Astrocyte (in vitro differentiated cells and primary cell): ENCODE results near the gene SULT2B1. TPM values are rescaled to one million over a fixed set of nuclear protein-coding genes. Genes with fewer than 3 reads are reported as not detected.

ENCODE experiments used
- DNase-seq: peaks from one replicate; pipeline ENCODE4 v3.0.0-alpha.2; 2010; ENCODE audit warnings: low read depth
- FAIRE-seq: peaks from 2 replicates; lab custom pipeline; 2011; peaks lifted over from hg19 to GRCh38; lab: Jason Lieb, UNC
- H2AFZ ChIP-seq: 2 replicates; pipeline ENCODE4 v1.6.0; 2012; ENCODE audit warnings: low read depth, low read length, inconsistent platforms
- H3K27ac ChIP-seq: 2 replicates; pipeline ENCODE4 v1.5.1; 2011; ENCODE audit warnings: low read depth, low read length, inconsistent platforms
- H3K27me3 ChIP-seq: 2 replicates; pipeline ENCODE4 v1.6.0; 2011; ENCODE audit warnings: low read length, inconsistent platforms; ENCODE audit not compliant: insufficient read depth
- H3K36me3 ChIP-seq: 2 replicates; pipeline ENCODE4 v1.5.1; 2011; ENCODE audit warnings: low read length, inconsistent platforms; ENCODE audit not compliant: insufficient read depth
- H3K4me1 ChIP-seq: 2 replicates; pipeline ENCODE4 v1.5.1; 2011; ENCODE audit warnings: low read length, inconsistent platforms; ENCODE audit not compliant: insufficient read depth
- H3K4me2 ChIP-seq: 2 replicates; pipeline ENCODE4 v1.6.0; 2012; ENCODE audit warnings: low read length, inconsistent platforms
- H3K4me3 ChIP-seq: 2 replicates; pipeline ENCODE4 v1.5.1; 2011; ENCODE audit warnings: low read depth, mild to moderate bottlenecking, low read length, inconsistent platforms; ENCODE audit not compliant: insufficient read depth
- H3K79me2 ChIP-seq: 2 replicates; pipeline ENCODE4 v1.6.0; 2012; ENCODE audit warnings: mild to moderate bottlenecking, low read length, inconsistent platforms; ENCODE audit not compliant: insufficient read depth
- H3K9ac ChIP-seq: 2 replicates; pipeline ENCODE4 v1.6.0; 2012; ENCODE audit warnings: mild to moderate bottlenecking, low read length, inconsistent platforms
- H3K9me3 ChIP-seq: 2 replicates; pipeline ENCODE4 v1.5.1; 2012; ENCODE audit warnings: low read depth, mild to moderate bottlenecking, low read length, inconsistent platforms; ENCODE audit not compliant: insufficient read depth
- H4K20me1 ChIP-seq: 2 replicates; pipeline ENCODE4 v1.6.0; 2012; ENCODE audit warnings: low read length, inconsistent platforms; ENCODE audit not compliant: insufficient read depth
- H3K27ac Mint-ChIP-seq: one replicate; pipeline ENCODE4 v1.8.0; 2021; ENCODE audit warnings: mild to moderate bottlenecking, mixed read lengths; ENCODE audit not compliant: unreplicated experiment
- H3K27me3 Mint-ChIP-seq: one replicate; pipeline ENCODE4 v1.8.0; 2021; ENCODE audit warnings: low read depth, mixed read lengths; ENCODE audit not compliant: unreplicated experiment
- H3K36me3 Mint-ChIP-seq: one replicate; pipeline ENCODE4 v1.8.0; 2021; ENCODE audit warnings: low read depth, mixed read lengths; ENCODE audit not compliant: unreplicated experiment
- H3K4me1 Mint-ChIP-seq: one replicate; pipeline ENCODE4 v1.8.0; 2021; ENCODE audit warnings: low read depth, mixed read lengths; ENCODE audit not compliant: unreplicated experiment
- H3K4me3 Mint-ChIP-seq: one replicate; pipeline ENCODE4 v1.8.0; 2021; ENCODE audit warnings: mild to moderate bottlenecking, moderate library complexity, mixed read lengths; ENCODE audit not compliant: unreplicated experiment
- H3K9me3 Mint-ChIP-seq: one replicate; pipeline ENCODE4 v1.8.0; 2021; ENCODE audit warnings: mild to moderate bottlenecking, mixed read lengths; ENCODE audit not compliant: unreplicated experiment
- EZH2 ChIP-seq: IDR thresholded peaks from 2 replicates; pipeline ENCODE4 v1.6.1; 2012; ENCODE audit warnings: mild to moderate bottlenecking, low read length, inconsistent platforms; ENCODE audit not compliant: insufficient read depth
- total RNA-seq: library from RNA; stranded (reverse); gene quantifications from 2 replicates; pipeline ENCODE4 v1.2.1, GENCODE V29; 2021
- TF ChIP-seq, protein P1 (sequence below): IDR thresholded peaks from 2 replicates; pipeline ENCODE4 v1.5.1; 2011; ENCODE audit warnings: low read depth, mild to moderate bottlenecking, inconsistent platforms, low read length, moderate library complexity; ENCODE audit not compliant: insufficient read depth

The SULT2B1 gene
- total RNA-seq, 1 donor from 2014 or later, result not detected

- Histone ChIP-seq H4K20me1 (no peaks in the 10 kb centered on the region), H3K4me2 (peak overlapping the region; percentile 93), H3K4me1 (peaks cover 6% of the 10 kb centered on the region), H3K36me3 (no peaks in the 10 kb centered on the region), H2AFZ (no peak overlapping the region), H3K4me3 (no peak overlapping the region), H3K79me2 (no peaks in the 10 kb centered on the region), H3K27ac (no peak overlapping the region), H3K9me3 (no peaks in the 10 kb centered on the region), H3K27me3 (peaks cover 18% of the 10 kb centered on the region), H3K9ac (no peak overlapping the region)
- no peak overlapping the region for H3K27ac Mint-ChIP-seq
- H3K4me1 Mint-ChIP-seq, result peaks cover 7% of the 10 kb centered on the region
- H3K27me3 Mint-ChIP-seq, result peaks cover 3% of the 10 kb centered on the region
- DNase-seq (no peak), FAIRE-seq (no peak)
- H3K36me3 Mint-ChIP-seq, result peaks cover 6% of the 10 kb centered on the region
- H3K9me3 Mint-ChIP-seq, result no peaks in the 10 kb centered on the region
- TF ChIP-seq, protein P1, sequence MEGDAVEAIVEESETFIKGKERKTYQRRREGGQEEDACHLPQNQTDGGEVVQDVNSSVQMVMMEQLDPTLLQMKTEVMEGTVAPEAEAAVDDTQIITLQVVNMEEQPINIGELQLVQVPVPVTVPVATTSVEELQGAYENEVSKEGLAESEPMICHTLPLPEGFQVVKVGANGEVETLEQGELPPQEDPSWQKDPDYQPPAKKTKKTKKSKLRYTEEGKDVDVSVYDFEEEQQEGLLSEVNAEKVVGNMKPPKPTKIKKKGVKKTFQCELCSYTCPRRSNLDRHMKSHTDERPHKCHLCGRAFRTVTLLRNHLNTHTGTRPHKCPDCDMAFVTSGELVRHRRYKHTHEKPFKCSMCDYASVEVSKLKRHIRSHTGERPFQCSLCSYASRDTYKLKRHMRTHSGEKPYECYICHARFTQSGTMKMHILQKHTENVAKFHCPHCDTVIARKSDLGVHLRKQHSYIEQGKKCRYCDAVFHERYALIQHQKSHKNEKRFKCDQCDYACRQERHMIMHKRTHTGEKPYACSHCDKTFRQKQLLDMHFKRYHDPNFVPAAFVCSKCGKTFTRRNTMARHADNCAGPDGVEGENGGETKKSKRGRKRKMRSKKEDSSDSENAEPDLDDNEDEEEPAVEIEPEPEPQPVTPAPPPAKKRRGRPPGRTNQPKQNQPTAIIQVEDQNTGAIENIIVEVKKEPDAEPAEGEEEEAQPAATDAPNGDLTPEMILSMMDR, result no peak
- TF ChIP-seq EZH2, result no peak
- H3K4me3 Mint-ChIP-seq, result no peak overlapping the region
Measured at GRCh38 chr19:48512504-48513288, 39.3 kb upstream of the SULT2B1 start.

DNA sequence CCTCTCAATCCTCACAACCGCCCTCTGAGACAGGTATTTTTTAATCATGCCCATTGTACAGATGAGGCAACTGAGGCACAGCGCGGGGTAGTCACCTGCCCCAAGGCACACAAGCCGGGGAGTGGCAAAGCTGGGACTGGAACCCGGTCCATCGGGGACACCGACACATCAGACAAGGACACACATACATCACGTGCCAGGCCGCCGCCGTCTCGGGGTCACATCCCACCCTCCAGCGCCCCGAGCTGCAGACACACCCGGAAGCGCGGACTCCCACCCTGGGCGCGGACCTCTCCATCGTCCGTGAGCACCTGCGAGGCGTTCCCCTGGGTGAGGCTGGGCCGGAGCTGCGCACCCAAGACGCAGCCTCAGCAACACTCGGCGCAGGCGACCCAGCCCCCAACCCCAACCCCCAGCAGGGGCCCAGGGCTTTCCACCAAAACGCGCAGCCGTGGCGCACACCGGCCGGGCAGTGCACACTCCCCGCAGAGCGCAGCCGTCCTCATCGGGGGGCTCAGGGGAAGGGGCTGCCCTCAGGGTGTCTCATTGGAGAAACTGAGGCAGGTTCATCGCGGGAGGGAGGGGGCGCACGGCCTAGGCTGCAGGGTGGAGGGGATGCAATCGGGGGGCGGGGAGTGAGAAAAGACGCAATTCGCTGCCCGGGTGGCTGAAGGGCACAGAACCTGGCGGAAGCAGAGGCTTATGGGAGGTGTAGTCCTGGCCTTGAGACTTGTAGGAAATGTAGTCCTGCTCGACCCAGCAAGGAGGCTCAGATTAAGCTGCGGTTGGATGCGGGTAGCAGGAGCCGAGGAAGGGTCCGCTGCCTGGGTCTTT, 38.5 kb upstream of the SULT2B1 start:
- H3K27ac ChIP-seq, result no peak overlapping the region
- H3K36me3 ChIP-seq, result no peaks in the 10 kb centered on the region
- DNase-seq, result peak; percentile 47
- no peak overlapping the region for H3K4me3 Mint-ChIP-seq
- no peak for FAIRE-seq
- H3K27ac Mint-ChIP-seq, result no peak overlapping the region
- TF ChIP-seq EZH2, result no peak
- TF ChIP-seq, protein P1, result no peak
- H3K4me3 ChIP-seq, result peak overlapping the region; percentile 52
- H3K36me3 Mint-ChIP-seq, result peaks cover 3% of the 10 kb centered on the region
- peaks cover 18% of the 10 kb centered on the region for H3K27me3 ChIP-seq
- no peak overlapping the region for H3K9ac ChIP-seq
- peaks cover 7% of the 10 kb centered on the region for H3K4me1 Mint-ChIP-seq
- H3K9me3 Mint-ChIP-seq, result no peaks in the 10 kb centered on the region
- no peaks in the 10 kb centered on the region for H3K79me2 ChIP-seq
- H2AFZ ChIP-seq, result peak overlapping the region; percentile 85
- peaks cover 6% of the 10 kb centered on the region for H3K4me1 ChIP-seq
- H3K9me3 ChIP-seq, result no peaks in the 10 kb centered on the region
- H4K20me1 ChIP-seq, result no peaks in the 10 kb centered on the region
- H3K27me3 Mint-ChIP-seq, result no peaks in the 10 kb centered on the region
- peak overlapping the region; percentile 93 for H3K4me2 ChIP-seq
